Measurements from ENCODE around the gene CISD3. TPM values are rescaled to one million over a fixed set of nuclear protein-coding genes. Genes with fewer than 3 reads are reported as not detected.

CISD3 gene
- total RNA-seq, 1 donor from 2014 or later = 81.9 TPM

DNA sequence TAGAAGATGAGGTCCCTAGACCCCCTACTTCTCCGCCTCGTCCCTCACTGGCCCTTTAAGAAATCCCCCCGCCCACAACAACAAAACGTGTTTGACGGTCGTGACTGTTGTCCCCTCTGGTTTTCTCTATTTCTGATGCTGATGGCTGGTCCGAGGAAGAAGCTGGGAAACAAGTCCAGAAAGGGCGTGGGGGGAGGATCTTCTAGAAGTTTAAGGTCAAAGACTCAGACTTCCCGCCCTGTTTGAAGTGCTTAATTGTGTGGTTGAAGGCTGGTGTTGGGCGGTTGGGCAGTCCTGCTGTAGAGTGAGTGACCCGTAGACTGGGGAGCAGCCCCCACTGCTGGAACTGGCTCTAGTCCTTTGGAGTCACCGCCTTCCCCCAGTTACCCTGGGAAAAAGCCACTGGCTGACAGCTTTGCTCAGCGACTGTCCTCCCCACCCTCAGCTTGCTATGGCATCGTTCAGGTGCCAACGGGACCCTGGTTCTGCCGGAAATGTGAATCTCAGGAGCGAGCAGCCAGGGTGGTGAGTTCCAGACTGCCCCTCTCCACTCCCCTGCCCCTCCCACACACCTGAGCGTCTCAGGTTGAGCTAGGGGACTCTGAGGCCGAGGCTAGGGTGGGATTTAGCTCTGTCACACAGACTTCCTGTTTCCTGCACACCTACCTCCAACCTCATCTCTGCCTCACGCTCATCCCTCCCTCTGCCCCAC lies 23.5 kb upstream of the CISD3 start:
- DNase-seq (ENCODE audit: low spot score) = no peak
- ATAC-seq = no peak

DNA sequence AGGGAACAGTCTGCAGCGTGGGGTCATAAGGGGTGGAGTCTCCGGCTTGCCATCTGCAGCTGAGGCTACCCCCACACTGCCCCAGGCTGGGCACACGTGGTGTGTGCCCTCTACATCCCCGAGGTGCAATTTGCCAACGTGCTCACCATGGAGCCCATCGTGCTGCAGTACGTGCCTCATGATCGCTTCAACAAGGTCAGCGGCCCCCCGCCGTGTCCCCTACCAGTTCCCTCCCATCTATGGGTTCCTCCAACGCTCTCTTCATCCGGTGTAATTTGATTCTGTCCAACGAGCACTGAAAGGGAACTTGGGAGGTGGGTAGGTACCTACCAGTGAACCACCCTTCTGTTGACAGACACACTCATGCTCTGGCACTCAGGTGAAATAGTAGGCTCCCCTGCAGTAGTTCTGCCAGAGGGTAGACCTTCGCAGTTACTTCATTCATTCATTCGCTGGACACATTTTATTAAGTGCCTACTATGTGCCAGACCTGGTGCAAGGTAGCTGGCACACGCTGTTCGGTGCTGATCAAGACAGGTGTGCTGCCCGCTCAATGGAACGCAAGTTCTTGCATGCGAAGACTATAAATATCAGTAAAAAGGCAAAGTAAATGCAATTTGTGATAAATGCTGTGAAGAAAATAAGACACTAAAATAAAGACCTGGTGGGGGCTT lies 22.3 kb upstream of the CISD3 start:
- ATAC-seq (no peak), DNase-seq (ENCODE audit: low spot score) (no peak)

DNA sequence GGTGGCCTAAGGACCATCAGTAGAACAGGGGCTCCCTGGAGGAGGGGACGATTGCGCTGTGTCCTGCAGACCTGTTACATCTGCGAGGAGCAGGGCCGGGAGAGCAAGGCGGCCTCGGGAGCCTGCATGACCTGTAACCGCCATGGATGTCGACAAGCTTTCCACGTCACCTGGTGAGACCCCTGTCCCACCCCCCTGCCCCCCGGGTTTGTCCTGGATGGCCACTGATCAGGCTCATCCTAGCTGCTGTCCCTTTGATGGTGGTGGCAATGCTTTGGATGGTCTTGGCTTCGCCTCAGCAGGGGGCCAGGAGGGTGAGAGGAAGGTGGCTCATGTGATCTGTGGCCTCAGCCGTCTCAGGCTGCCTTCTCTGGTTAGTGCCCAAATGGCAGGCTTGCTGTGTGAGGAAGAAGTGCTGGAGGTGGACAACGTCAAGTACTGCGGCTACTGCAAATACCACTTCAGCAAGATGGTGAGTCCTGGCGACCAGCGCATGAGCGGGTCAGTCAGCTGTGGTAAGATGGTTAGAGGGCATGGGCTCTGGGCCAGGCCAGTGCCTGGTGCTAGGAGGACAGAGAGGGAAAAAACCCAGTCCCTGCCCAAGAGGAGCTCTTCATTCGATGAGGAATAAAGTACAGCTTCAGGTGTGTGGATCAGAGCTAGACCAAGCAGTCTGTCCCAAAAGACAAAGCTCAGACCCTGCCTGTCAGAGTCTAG lies 20.9 kb upstream of the CISD3 start:
- ATAC-seq (no peak), DNase-seq (ENCODE audit: low spot score) (no peak)

DNA sequence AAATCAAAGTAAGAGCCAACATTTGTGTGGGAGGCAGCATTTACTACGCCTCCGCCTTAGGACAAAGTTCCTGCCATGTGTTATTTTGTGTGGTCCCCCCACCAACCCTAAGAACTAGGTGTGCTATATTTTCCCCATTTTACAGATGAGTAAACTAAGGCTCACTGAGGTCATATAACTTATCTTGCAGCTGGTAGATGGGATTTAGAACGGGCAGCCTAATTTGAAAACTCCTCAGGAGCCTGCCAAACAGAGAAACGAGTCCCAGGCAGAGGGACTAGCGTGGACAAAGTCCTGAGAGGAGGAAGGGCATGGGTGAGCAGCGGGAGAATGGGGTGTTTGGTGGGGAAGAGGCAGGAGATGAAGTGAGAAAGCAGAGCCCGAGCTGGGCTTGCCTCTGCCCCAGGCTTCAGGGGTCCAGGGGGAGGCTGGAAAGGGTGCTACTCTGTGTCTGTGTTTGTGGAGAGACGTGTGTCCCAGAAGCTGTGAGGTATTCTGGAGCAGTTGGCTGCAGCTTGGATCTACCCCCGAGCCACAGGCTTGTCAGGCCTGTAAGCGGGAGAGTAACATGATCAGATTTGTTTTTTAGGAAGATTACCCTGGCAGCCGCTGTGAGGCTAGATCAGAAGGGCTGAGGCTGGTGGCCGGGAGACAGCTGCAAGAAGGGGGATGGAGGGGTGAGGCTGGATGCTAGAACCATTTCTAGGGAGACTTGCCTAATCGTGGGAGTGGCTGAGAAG lies 20.1 kb upstream of the CISD3 start:
- ATAC-seq (no peak), DNase-seq (ENCODE audit: low spot score) (no peak)

DNA sequence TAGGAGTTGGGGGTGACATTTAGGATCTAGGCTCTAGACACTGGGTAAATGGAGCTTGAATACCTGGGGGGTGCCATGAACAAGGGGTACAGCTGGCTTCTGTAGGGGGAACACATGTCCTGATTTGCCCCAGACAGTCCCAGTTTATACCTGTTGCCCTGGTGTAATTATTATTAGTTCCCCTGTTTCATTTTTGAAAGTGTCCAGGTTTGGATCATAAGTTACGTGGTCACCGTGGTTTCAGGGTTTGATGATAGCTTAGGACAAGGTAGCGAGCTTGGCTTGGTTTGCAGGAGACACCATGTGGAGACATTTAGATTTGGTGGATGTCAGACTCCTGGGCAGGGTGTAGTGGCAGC lies 19.6 kb upstream of the CISD3 start:
- ATAC-seq = no peak
- DNase-seq (ENCODE audit: low spot score) = no peak

DNA sequence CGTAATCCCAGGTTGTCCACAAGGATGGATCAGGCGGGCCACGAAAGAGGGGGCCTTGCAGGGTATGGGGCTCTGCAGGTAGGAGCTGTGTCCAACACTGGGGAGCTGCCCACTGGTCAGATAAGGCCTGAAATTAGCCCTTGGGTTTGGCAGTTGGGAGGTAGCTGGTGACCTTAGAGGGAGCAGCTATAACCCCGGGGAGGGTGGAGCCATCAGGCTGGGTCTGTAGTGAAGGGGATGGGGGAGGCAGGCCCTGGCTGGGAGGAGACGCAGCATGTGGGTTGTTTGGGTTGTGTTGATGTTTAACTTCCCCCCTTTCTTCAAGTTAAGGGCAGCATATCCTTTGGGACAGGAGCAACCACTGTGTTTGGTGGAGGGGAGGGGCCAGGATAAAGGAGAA lies 19.2 kb upstream of the CISD3 start:
- no peak for DNase-seq (ENCODE audit: low spot score)

DNA sequence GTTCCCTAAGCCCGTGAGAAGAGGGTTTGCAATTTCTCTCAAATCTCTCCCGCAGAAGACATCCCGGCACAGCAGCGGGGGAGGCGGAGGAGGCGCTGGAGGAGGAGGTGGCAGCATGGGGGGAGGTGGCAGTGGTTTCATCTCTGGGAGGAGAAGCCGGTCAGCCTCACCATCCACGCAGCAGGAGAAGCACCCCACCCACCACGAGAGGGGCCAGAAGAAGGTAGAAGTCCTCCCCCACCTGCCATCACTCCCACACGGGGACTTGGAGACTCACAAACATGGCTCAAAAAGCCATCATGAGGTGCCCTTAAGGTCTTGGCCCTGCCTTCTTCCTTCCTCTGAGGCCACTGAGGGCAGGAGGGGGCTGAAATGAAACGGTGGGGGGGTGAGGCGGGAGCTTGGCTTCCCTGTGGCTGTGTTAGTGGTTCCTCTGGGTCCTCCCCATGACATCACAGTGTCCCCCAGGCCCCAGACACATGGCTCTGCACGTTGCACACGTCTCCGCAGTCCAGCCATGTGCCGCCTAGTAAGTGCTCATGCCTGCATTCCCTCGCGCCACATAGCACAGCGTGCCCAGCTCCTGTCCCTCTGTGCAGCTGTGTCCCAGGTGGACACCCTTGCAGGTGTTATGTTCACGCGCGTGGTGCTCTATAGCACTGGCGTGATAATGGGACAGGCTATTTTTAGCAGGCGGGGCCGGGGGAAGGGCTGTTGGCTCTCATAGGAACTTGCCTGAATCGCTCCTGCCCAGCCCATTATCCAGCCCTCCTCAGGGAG lies 18.2 kb upstream of the CISD3 start:
- no peak for ATAC-seq
- no peak for DNase-seq (ENCODE audit: low spot score)

More for the DNA sequence above, 19.2 kb upstream of the CISD3 start:
- ATAC-seq = no peak

DNA sequence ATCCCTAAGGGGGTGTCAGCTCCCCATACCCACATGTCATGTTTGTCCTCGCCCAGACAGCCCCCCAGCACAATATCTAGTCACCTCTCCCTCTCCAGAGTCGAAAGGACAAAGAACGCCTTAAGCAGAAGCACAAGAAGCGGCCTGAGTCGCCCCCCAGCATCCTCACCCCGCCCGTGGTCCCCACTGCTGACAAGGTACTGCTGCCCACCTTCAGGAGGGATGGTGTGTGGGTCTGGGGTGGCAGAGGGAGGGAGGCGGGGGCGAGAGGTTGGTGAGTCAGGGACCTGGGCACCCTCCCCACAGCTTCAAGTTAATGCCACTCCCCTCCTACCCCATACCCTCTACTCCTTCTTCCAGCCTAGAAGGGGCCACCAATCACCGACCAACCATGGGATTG lies 17.5 kb upstream of the CISD3 start:
- no peak for DNase-seq (ENCODE audit: low spot score)
- no peak for ATAC-seq

DNA sequence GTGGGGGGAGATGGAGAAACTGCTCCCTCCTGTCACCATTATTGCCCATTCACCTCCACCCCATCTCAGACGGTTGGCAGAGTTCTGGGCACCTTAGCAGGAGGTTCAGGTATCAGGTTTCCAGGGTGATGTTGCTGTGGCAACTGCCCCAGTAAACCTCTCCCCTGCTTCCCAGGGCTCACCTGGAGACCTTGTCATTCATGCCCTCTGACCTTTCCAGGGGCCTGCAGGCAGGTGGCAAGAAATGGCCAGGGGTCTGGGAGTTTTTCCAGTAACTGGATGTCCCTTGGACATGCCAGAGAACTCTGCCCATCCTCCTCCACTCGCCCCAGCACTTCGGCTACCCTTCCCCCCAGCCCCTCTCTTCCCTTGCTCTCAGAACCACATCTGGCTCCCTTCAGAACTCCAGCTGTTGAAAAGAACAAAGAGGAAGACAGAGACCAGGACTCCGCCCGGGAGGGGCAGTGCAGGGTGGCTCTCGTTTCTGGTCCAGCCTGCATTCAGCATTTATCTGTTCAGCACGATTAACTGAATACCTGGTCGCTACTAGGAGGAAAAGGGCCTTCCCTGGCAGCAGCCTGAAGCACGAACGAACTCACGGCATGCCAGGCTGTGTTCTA lies 16.6 kb upstream of the CISD3 start:
- ATAC-seq (no peak), DNase-seq (ENCODE audit: low spot score) (no peak)

DNA sequence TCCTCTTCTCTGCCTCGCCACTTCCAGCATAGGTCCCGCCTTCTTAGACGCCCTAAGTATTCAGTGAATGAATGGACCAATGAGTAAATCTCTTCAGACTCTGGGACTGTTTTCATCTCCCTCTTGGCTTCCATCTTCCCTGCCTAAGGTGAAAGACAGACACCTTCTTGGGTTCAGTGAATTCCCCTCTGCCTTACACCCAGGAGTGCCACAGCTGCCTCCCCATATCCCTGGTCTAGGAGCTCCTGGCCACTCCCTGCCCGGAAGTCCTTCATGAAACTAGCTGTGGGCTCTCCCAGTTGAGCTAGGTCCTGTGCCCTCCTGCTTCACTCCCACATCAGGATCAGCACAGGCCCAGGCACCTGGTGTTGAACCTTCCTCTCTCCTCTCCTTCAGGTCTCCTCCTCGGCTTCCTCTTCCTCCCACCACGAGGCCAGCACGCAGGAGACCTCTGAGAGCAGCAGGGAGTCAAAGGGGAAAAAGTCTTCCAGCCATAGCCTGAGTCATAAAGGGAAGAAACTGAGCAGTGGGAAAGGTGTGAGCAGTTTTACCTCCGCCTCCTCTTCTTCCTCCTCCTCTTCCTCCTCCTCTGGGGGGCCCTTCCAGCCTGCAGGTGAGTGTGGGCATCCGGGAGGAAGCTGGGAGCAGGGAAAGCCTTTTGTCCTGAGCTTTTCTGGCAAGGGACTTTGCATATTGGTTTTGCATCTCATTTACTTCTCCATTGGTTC lies 14.8 kb upstream of the CISD3 start:
- no peak for ATAC-seq
- no peak for DNase-seq (ENCODE audit: low spot score)

DNA sequence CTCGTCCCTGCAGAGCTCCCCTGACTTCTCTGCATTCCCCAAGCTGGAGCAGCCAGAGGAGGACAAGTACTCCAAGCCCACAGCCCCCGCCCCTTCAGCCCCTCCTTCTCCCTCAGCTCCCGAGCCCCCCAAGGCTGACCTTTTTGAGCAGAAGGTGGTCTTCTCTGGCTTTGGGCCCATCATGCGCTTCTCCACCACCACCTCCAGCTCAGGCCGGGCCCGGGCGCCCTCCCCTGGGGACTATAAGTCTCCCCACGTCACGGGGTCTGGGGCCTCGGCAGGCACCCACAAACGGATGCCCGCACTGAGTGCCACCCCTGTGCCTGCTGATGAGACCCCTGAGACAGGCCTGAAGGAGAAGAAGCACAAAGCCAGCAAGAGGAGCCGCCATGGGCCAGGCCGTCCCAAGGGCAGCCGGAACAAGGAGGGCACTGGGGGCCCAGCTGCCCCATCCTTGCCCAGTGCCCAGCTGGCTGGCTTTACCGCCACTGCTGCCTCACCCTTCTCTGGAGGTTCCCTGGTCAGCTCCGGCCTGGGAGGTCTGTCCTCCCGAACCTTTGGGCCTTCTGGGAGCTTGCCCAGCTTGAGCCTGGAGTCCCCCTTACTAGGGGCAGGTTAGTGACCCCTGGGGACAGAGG lies 13.7 kb upstream of the CISD3 start:
- DNase-seq (ENCODE audit: low spot score) (no peak), ATAC-seq (no peak)

DNA sequence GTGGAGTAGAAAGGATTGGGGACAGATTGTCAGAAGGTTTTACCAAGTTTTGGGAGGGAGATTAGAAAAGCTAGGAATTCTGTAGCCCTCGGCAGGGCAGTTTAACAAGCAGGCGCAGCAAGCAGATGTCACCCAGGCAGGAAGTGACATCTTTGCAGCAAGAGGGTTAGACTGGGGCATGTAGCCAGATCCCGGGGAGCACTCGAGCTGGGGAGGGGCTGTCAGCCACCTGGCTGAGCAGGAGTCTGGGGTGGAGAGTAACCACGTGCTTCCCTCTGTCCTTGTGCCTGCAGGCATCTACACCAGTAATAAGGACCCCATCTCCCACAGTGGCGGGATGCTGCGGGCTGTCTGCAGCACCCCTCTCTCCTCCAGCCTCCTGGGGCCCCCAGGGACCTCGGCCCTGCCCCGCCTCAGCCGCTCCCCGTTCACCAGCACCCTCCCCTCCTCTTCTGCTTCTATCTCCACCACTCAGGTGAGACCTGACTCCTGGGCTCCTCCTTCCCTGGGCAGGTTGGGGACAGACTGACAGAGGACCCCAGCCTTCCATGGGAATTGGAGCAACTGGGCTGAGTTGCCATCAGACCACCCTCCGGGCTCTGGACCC lies 12.9 kb upstream of the CISD3 start:
- DNase-seq (ENCODE audit: low spot score) (no peak), ATAC-seq (no peak)

DNA sequence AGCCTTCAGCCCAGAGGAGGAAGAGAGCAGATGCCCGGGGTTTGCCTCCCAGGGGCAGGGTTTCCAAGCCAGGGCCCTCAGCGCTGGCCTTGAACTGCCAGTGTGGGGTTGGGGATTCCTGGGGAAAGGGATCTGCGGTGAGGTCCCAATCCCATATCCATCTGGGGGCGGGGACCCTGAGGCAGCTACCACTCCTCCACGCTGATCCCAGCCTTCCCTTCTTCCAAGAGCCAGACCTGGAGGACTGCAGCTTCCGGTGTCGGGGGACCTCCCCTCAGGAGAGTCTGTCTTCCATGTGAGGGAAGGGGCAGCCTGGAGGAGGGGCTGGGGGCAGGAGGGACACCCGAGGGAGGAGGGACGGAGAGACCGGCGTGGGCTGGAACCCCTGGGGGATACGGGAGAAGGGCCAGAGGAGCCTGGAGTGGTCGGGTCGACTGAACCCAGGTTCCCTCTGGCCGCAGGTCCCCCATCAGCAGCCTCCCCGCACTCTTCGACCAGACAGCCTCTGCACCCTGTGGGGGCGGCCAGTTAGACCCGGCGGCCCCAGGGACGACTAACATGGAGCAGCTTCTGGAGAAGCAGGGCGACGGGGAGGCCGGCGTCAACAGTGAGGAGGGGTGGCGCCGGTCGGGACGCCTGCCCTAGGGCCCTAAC lies 10.7 kb upstream of the CISD3 start:
- no peak for DNase-seq (ENCODE audit: low spot score)
- no peak for ATAC-seq

DNA sequence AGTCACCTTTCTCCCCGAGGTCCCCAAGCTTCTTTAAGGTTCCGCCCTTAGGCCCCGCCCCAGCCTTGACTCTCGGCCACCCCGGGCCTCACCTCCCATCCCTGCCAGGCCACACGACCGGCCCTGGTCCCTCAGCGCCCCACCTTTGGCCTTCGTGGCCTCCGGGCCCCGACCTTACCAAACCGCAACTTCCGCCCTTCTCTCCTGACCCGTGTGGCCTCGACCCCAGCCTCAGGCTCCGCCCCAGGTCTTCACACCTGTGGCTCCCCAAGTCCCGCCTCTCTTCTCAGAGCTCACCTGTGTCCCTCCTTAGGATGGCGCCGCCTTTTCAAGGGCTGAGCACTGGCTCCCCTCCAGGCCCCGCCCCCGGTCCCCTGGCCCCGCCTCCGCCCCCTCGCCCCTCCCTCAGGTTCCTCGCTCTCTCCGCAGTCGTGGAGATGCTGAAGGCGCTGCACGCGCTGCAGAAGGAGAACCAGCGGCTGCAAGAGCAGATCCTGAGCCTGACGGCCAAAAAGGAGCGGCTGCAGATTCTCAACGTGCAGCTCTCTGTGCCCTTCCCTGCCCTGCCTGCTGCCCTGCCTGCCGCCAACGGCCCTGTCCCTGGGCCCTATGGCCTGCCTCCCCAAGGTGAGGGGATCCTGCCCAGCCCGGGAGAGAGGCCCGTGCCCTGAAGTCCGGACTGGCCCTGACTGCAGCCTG lies 10.0 kb upstream of the CISD3 start:
- no peak for ATAC-seq
- no peak for DNase-seq (ENCODE audit: low spot score)

DNA sequence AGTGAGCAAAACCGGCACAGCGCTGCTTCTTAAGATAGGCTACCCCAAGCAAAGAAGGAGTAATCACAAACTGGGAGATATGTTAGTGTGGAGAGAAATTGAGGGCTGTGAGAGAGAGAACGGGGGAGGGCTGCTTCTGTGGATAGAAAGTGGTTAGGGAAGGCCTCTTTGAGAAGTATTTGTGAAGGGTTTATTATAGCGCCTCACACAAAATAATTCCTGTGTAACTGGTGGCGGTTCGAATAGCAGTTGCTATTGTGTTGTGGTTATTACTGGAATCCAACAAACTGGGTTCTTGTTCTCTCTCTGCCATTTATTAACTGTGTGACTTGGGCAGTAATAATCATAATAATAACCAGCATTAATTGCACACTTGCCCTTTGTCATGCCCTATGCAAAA lies 9.2 kb upstream of the CISD3 start:
- ATAC-seq = no peak

DNA sequence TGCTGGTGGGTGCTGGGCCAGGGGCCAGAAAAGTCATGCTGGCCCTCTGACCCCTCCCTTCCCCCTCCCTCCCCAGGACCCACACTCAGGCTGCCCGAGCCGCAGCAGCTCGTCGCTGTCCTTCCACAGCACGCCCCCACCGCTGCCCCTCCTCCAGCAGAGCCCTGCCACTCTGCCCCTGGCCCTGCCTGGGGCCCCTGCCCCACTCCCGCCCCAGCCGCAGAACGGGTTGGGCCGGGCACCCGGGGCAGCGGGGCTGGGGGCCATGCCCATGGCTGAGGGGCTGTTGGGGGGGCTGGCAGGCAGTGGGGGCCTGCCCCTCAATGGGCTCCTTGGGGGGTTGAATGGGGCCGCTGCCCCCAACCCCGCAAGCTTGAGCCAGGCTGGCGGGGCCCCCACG lies 8.3 kb upstream of the CISD3 start:
- DNase-seq (ENCODE audit: low spot score) (no peak), ATAC-seq (no peak)

More for the DNA sequence above, 9.2 kb upstream of the CISD3 start:
- no peak for DNase-seq (ENCODE audit: low spot score)

DNA sequence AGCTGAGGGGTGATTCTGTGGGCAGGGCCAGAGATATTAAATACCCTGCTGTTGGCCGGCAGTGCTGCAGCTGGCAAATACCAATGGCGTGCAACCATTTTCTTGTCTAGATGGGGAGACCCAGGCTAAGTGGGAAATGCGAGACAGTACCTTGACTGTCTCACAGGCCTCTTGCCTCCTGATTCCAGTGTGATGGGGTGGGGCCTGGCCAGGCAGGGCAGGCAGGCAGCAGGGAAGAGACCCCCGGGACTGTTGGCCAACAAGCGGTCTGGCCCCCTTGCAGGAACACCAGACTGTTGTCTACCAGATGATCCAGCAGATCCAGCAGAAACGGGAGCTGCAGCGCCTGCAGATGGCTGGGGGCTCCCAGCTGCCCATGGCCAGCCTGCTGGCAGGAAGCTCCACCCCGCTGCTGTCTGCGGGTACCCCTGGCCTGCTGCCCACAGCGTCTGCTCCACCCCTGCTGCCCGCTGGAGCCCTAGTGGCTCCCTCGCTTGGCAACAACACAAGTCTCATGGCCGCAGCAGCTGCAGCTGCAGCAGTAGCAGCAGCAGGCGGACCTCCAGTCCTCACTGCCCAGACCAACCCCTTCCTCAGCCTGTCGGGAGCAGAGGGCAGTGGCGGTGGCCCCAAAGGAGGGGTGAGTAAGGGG lies 5.7 kb upstream of the CISD3 start:
- no peak for ATAC-seq
- DNase-seq (ENCODE audit: low spot score) = no peak
